HEK293T (cell line): ENCODE measurements around the gene GGTLC1.
"Not testable (repeated sequence)": the region's sequence is repeated elsewhere in the genome, so short reads cannot be mapped to it uniquely, and the experiment has no call there.

ENCODE experiments used
- CTCF ChIA-PET: fragments of 350-600 bp; formaldehyde crosslinking; extraction: SDS; loops from one replicate; lab custom pipeline; 2021; ENCODE audit warnings: antibody characterized with exemption, inconsistent platforms; lab: Yijun Ruan, JAX
- POLR2A ChIA-PET: fragments of 350-600 bp; formaldehyde crosslinking; extraction: SDS; loops from one replicate; lab custom pipeline; 2020; ENCODE audit warnings: antibody characterized with exemption, inconsistent platforms; lab: Yijun Ruan, JAX
- DNase-seq: peaks from one replicate; pipeline ENCODE4 v3.0.0; 2012; ENCODE audit warnings: mixed read lengths; ENCODE audit errors: extremely low spot score
- ARNT ChIP-seq: fragments of 450-650 bp; IDR thresholded peaks from 2 replicates; pipeline ENCODE4 v1.6.1; 2017; ENCODE audit warnings: mild to moderate bottlenecking
- BHLHE40 ChIP-seq: fragments of 450-650 bp; IDR thresholded peaks from 2 replicates; pipeline ENCODE4 v1.6.1; 2016; ENCODE audit warnings: mild to moderate bottlenecking, moderate library complexity, borderline replicate concordance
- CTBP1 ChIP-seq: fragments of 450-650 bp; IDR thresholded peaks from 2 replicates; pipeline ENCODE4 v1.6.1; 2016; ENCODE audit warnings: borderline replicate concordance
- ELF4 ChIP-seq: fragments of 450-650 bp; IDR thresholded peaks from 2 replicates; pipeline ENCODE4 v1.6.1; 2017; ENCODE audit warnings: antibody characterized with exemption
- FOXA1 ChIP-seq: fragments of 450-650 bp; IDR thresholded peaks from 2 replicates; pipeline ENCODE4 v1.6.1; 2016; ENCODE audit warnings: mild to moderate bottlenecking
- FOXK2 ChIP-seq: fragments of 450-650 bp; IDR thresholded peaks from 2 replicates; pipeline ENCODE4 v1.6.1; 2016; ENCODE audit warnings: mild to moderate bottlenecking
- FOXM1 ChIP-seq: fragments of 450-650 bp; IDR thresholded peaks from 2 replicates; pipeline ENCODE4 v1.6.1; 2017; ENCODE audit warnings: mild to moderate bottlenecking, borderline replicate concordance
- HDGF ChIP-seq: fragments of 450-650 bp; IDR thresholded peaks from 2 replicates; pipeline ENCODE4 v1.6.1; 2017; ENCODE audit warnings: antibody characterized with exemption, borderline replicate concordance
- L3MBTL2 ChIP-seq: fragments of 450-650 bp; conservative IDR thresholded peaks from 2 replicates; pipeline ENCODE4 v1.6.1; 2016; ENCODE audit warnings: mild to moderate bottlenecking
- LEF1 ChIP-seq: fragments of 450-650 bp; IDR thresholded peaks from 2 replicates; pipeline ENCODE4 v1.6.1; 2017; ENCODE audit warnings: mild to moderate bottlenecking, borderline replicate concordance
- NFRKB ChIP-seq: fragments of 450-650 bp; IDR thresholded peaks from 2 replicates; pipeline ENCODE4 v1.6.1; 2016; ENCODE audit warnings: mild to moderate bottlenecking, moderate library complexity
- PKNOX1 ChIP-seq: fragments of 450-650 bp; IDR thresholded peaks from 2 replicates; pipeline ENCODE4 v1.6.1; 2016
- SP1 ChIP-seq: fragments of 450-650 bp; IDR thresholded peaks from 2 replicates; pipeline ENCODE4 v1.6.1; 2017
- SUZ12 ChIP-seq: fragments of 450-650 bp; IDR thresholded peaks from 2 replicates; pipeline ENCODE4 v1.6.1; 2016; ENCODE audit warnings: mild to moderate bottlenecking
- TARDBP ChIP-seq: fragments of 450-650 bp; IDR thresholded peaks from 2 replicates; pipeline ENCODE4 v1.6.1; 2016
- ZNF384 ChIP-seq: fragments of 450-650 bp; IDR thresholded peaks from 2 replicates; pipeline ENCODE4 v1.6.1; 2016

GGTLC1 gene

GRCh38 chr20:24001712-24002405 lies 13.3 kb upstream of the GGTLC1 start:
- CTCF ChIA-PET: no interaction called here
- TF ChIP-seq CTBP1 (no peak), HDGF (no peak), L3MBTL2 (no peak), SP1 (no peak), PKNOX1 (no peak), FOXM1 (no peak), SUZ12 (no peak), FOXA1 (no peak), LEF1 (no peak), ZNF384 (no peak), TARDBP (no peak), FOXK2 (no peak), NFRKB (no peak)
- no peak for DNase-seq
- POLR2A ChIA-PET: no interaction called here

GRCh38 chr20:23998844-23999243 lies 10.3 kb upstream of the GGTLC1 start:
- CTCF ChIA-PET: interaction anchor here (0.6 kb wide), 1 partner anchor 762 kb away, joined by 3 read pairs; no protein-coding TSS in a partner anchor
- DNase-seq: no peak
- TF ChIP-seq HDGF (no peak), NFRKB (no peak), LEF1 (no peak), PKNOX1 (no peak), SUZ12 (no peak), TARDBP (no peak), BHLHE40 (no peak), ELF4 (no peak), FOXA1 (no peak), SP1 (no peak), ARNT (no peak), FOXK2 (no peak), ZNF384 (no peak), CTBP1 (no peak)
- POLR2A ChIA-PET: no interaction called here

GRCh38 chr20:23998392-23998791 lies 9.8 kb upstream of the GGTLC1 start:
- POLR2A ChIA-PET: no interaction called here
- TF ChIP-seq ZNF384: no peak
- TF ChIP-seq FOXA1: no peak
- TF ChIP-seq PKNOX1: no peak
- no peak for TF ChIP-seq FOXK2
- TF ChIP-seq SUZ12: no peak
- TF ChIP-seq LEF1: no peak
- no peak for TF ChIP-seq ELF4
- no peak for TF ChIP-seq L3MBTL2
- TF ChIP-seq TARDBP: no peak
- TF ChIP-seq HDGF: no peak
- no peak for TF ChIP-seq BHLHE40
- TF ChIP-seq SP1: no peak
- TF ChIP-seq ARNT: no peak
- DNase-seq: no peak
- CTCF ChIA-PET: interaction anchor here (0.7 kb wide), 1 partner anchor 100 kb away, joined by 4 read pairs; no protein-coding TSS in a partner anchor

- CTCF ChIA-PET: no interaction called here
Measured at GRCh38 chr20:23995905-23996666, 7.5 kb upstream of the GGTLC1 start.

GRCh38 chr20:23995291-23995690 lies 6.7 kb upstream of the GGTLC1 start:
- DNase-seq, POLR2A ChIA-PET, CTCF ChIA-PET: not testable (repeated sequence)

More at GRCh38 chr20:23995905-23996666, 7.5 kb upstream of the GGTLC1 start:
- POLR2A ChIA-PET: no interaction called here
- TF ChIP-seq PKNOX1: no peak
- no peak for TF ChIP-seq FOXM1
- TF ChIP-seq ZNF384: no peak
- TF ChIP-seq L3MBTL2: no peak
- TF ChIP-seq SP1: no peak
- TF ChIP-seq BHLHE40: no peak
- no peak for TF ChIP-seq CTBP1
- no peak for TF ChIP-seq SUZ12
- no peak for TF ChIP-seq FOXK2
- DNase-seq: peak; percentile 23

GRCh38 chr20:23994001-23994633 lies 5.5 kb upstream of the GGTLC1 start:
- DNase-seq, POLR2A ChIA-PET, CTCF ChIA-PET: not testable (repeated sequence)

- CTCF ChIA-PET, POLR2A ChIA-PET, DNase-seq: not testable (repeated sequence)
Measured at GRCh38 chr20:23993440-23993839, 4.9 kb upstream of the GGTLC1 start.

- DNase-seq, CTCF ChIA-PET, POLR2A ChIA-PET: not testable (repeated sequence)
Measured at GRCh38 chr20:23990296-23990695, 1.7 kb upstream of the GGTLC1 start.

- DNase-seq, POLR2A ChIA-PET, CTCF ChIA-PET: not testable (repeated sequence)
Measured at GRCh38 chr20:23988966-23989365, 387 bp upstream of the GGTLC1 start.

GRCh38 chr20:23986716-23987115 lies 1.9 kb downstream of the GGTLC1 start:
- POLR2A ChIA-PET, CTCF ChIA-PET, DNase-seq: not testable (repeated sequence)
